ENCODE measurements around the gene LY6G6F.
A peak's percentile ranks its signal among the peaks of the same experiment; 100 is the strongest.

DNA sequence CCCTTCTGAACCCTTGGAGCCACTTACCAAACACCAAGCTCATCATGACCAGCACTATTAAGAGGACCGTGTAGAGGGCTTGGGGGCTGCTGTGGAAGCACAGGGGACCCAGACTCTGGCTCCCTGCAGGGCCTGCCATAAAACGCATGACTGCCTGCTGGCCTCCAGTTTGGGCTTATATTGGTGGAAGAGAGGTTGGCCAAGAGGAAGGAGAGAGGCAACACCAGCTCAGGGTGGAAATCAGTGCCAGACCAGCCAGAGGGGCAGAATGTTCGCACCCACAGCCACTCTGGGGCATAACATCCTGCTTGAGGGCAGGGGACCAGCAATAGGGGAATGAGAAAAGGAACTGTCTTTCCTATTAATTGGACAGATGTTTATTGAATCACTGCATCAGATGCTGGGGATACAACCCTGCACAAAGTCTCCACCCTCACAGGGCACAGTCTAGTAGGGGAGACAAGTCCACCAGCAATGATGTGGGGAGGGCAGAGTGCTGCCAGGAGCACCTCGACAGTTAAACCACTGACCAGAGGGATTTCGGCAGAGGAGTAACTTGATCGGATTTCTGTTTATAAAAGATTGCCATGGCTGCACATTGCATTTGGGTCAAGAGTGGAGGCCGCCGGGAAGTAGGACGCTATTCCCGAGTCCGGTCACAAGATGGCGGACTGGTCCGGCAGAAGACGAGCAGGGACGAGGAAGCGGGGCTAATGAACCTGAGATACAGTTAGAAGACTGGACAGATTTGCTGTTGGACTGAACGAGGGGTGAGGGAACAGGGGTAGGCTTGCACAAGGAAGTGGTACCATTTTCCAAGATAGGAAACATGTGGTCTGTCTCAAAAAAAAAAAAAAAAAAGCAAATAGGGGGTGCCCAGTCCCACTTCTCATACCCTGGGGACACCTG lies 26.2 kb upstream of the LY6G6F start, which contains the start of gene LY6G5C:
- TF ChIP-seq POLR2A (IDR thresholded peaks at IDR 0.05), result no peak
- TF ChIP-seq, protein P1, sequence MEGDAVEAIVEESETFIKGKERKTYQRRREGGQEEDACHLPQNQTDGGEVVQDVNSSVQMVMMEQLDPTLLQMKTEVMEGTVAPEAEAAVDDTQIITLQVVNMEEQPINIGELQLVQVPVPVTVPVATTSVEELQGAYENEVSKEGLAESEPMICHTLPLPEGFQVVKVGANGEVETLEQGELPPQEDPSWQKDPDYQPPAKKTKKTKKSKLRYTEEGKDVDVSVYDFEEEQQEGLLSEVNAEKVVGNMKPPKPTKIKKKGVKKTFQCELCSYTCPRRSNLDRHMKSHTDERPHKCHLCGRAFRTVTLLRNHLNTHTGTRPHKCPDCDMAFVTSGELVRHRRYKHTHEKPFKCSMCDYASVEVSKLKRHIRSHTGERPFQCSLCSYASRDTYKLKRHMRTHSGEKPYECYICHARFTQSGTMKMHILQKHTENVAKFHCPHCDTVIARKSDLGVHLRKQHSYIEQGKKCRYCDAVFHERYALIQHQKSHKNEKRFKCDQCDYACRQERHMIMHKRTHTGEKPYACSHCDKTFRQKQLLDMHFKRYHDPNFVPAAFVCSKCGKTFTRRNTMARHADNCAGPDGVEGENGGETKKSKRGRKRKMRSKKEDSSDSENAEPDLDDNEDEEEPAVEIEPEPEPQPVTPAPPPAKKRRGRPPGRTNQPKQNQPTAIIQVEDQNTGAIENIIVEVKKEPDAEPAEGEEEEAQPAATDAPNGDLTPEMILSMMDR (IDR thresholded peaks at IDR 0.05 in 4 of 5, conservative IDR thresholded peaks at IDR 0.05 in 1 of 5), result peak; percentile 60 to 80 (median 76)

Measured in gastrocnemius medialis (tissue), 4 donors.